ENCODE data around the gene DAB2.

DNA sequence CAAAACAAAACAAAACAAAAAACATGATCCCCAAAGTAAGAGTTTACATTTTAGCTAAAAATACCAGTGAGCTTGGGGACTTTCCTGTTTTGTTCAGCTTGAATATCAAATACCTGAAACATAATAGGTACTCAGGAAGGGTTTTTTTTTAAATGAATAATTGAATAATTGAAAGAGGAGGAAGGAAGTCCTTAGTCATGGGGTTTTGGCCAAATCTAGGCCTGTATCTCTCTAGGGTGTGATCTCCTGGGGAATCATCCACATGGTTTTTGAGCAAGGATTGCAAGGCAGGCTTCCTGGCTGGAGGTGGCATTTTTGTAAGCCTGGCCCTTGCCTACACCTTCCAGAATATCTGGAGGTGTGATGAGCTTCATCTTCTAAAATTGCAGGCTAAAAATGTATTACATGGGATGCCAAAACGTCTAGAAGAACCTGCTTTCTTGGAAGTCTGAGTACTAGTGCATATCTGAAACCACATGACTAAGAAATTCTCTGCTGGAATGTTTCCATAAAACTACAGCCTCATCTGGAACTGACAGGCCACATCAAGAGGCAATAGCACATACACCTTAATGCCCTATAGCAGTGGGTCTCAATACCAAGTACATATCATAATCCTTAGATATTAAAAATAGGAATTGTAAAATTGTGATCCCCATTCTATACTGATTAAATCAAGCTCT, 70.9 kb downstream of the DAB2 start:
- no peak for TF ChIP-seq CTCF (IDR thresholded peaks at IDR 0.05)
- no peak for TF ChIP-seq POLR2AphosphoS5 (IDR thresholded peaks at IDR 0.05)

Data from upper lobe of left lung (tissue), 4 donors.